Measurements from ENCODE around the gene SCN1B. TPM values are rescaled to one million over a fixed set of nuclear protein-coding genes. Genes with fewer than 3 reads are reported as not detected.
"Not testable (repeated sequence)": the region's sequence is repeated elsewhere in the genome, so short reads cannot be mapped to it uniquely, and the experiment has no call there.

The SCN1B gene
- total RNA-seq, 4 donors from 2014 or later, result 0.26 to 5.9 (median 1.2) TPM; not detected in 1

- 61 to 86% methylated on average over 3 to 5 of the region's 5 CpGs for WGBS, 2 donors
- no peak overlapping the region for H3K27ac ChIP-seq
- no peak overlapping the region for H3K4me3 ChIP-seq
- no peaks in the 10 kb centered on the region for H3K4me1 ChIP-seq
- no peaks in the 10 kb centered on the region for H3K27me3 ChIP-seq
- intact Hi-C loops (cut with DNase I), result no loop called here
- no peaks in the 10 kb centered on the region for H3K36me3 ChIP-seq
- DNase-seq, result no peak
- no peak for TF ChIP-seq CTCF (IDR thresholded peaks at IDR 0.05)
- no peak for TF ChIP-seq POLR2A (IDR thresholded peaks at IDR 0.05)
- H3K9me3 ChIP-seq, result no peaks in the 10 kb centered on the region
Measured at GRCh38 chr19:35049456-35049855, 19.2 kb downstream of the SCN1B start.

GRCh38 chr19:35050662-35051061 is 20.4 kb downstream of the SCN1B start:
- H3K4me1 ChIP-seq; DNase-seq; H3K27ac ChIP-seq; H3K4me3 ChIP-seq; H3K36me3 ChIP-seq; intact Hi-C loops (cut with DNase I); H3K9me3 ChIP-seq: not testable (repeated sequence)
- WGBS, 2 donors, result 81 to 96% methylated on average over 2 of the region's 2 CpGs
- peaks cover 0 to 10% (median 0%) of the 10 kb centered on the region in 4 donors for H3K27me3 ChIP-seq

- H3K4me3 ChIP-seq; H3K4me1 ChIP-seq; DNase-seq; H3K27ac ChIP-seq; H3K9me3 ChIP-seq; H3K36me3 ChIP-seq; intact Hi-C loops (cut with DNase I): not testable (repeated sequence)
- H3K27me3 ChIP-seq, result peaks cover 0 to 16% (median 0%) of the 10 kb centered on the region in 4 donors
- 90% methylated on average over 4 of the region's 4 CpGs for WGBS, 2 donors
Measured at GRCh38 chr19:35051268-35051667, 21.0 kb downstream of the SCN1B start.

- Histone ChIP-seq H3K27me3 (peaks cover 0 to 22% (median 0%) of the 10 kb centered on the region in 4 donors), H3K36me3 (no peaks in the 10 kb centered on the region), H3K4me1 (no peaks in the 10 kb centered on the region), H3K9me3 (no peaks in the 10 kb centered on the region), H3K27ac (no peak overlapping the region), H3K4me3 (no peak overlapping the region)
- DNase-seq, result no peak
- TF ChIP-seq POLR2A (IDR thresholded peaks at IDR 0.05) (no peak), CTCF (IDR thresholded peaks at IDR 0.05) (no peak)
- WGBS, 2 donors, result 82 to 84% methylated on average over 3 to 5 of the region's 5 CpGs
- intact Hi-C loops (cut with DNase I), result no loop called here
Measured at GRCh38 chr19:35051796-35052195, 21.5 kb downstream of the SCN1B start.

GRCh38 chr19:35052599-35053190 is 22.4 kb downstream of the SCN1B start:
- TF ChIP-seq POLR2A (IDR thresholded peaks at IDR 0.05) (no peak), CTCF (IDR thresholded peaks at IDR 0.05) (no peak)
- 68 to 69% methylated on average over 8 of the region's 8 CpGs for WGBS, 2 donors
- Histone ChIP-seq H3K36me3 (no peaks in the 10 kb centered on the region), H3K27me3 (peaks cover 0 to 24% (median 0%) of the 10 kb centered on the region in 4 donors), H3K4me3 (no peak overlapping the region), H3K9me3 (no peaks in the 10 kb centered on the region), H3K27ac (no peak overlapping the region), H3K4me1 (no peaks in the 10 kb centered on the region)
- intact Hi-C loops (cut with DNase I), result no loop called here
- no peak for DNase-seq

GRCh38 chr19:35053667-35054293 is 23.5 kb downstream of the SCN1B start:
- Histone ChIP-seq H3K36me3 (no peaks in the 10 kb centered on the region), H3K4me1 (no peaks in the 10 kb centered on the region), H3K27ac (no peak overlapping the region), H3K9me3 (no peaks in the 10 kb centered on the region), H3K27me3 (peaks cover 0 to 24% (median 0%) of the 10 kb centered on the region in 4 donors), H3K4me3 (no peak overlapping the region)
- TF ChIP-seq CTCF (IDR thresholded peaks at IDR 0.05) (no peak), POLR2A (IDR thresholded peaks at IDR 0.05) (no peak)
- WGBS, 2 donors, result 65 to 78% methylated on average over 5 to 8 of the region's 9 CpGs
- DNase-seq, result no peak
- intact Hi-C loops (cut with DNase I), result no loop called here
